K562 (cell line): ENCODE measurements around the gene IARS2. TPM values are rescaled to one million over a fixed set of nuclear protein-coding genes. Genes with fewer than 3 reads are reported as not detected.

Experiments
- CC2D1A ChIP-seq: fragments of 450-650 bp; IDR thresholded peaks from 2 replicates; pipeline ENCODE4 v1.6.1; 2017; ENCODE audit warnings: mild to moderate bottlenecking
- ELF1 ChIP-seq: fragments of 200-800 bp; sonication (Bioruptor generic); IDR thresholded peaks from 2 replicates; pipeline ENCODE4 v1.6.1; 2016; ENCODE audit warnings: missing genetic modification characterization, missing compliant biosample characterization
- EZH2 ChIP-seq: IDR thresholded peaks from 2 replicates; pipeline ENCODE4 v1.6.1; 2012; ENCODE audit warnings: low read depth, mild to moderate bottlenecking, inconsistent platforms, low read length, borderline replicate concordance
- GATAD2B ChIP-seq: fragments of 450-650 bp; IDR thresholded peaks from 2 replicates; pipeline ENCODE4 v1.6.1; 2017; ENCODE audit warnings: mild to moderate bottlenecking, borderline replicate concordance
- HMG20B ChIP-seq: fragments of 250-450 bp; sonication (Bioruptor Pico); IDR thresholded peaks from 2 replicates; pipeline ENCODE4 v1.5.0; 2021; ENCODE audit warnings: mild to moderate bottlenecking
- JUN ChIP-seq, 2 experiments: sonication (generic) in 1 of 2; formaldehyde crosslinking in 1 of 2; IDR thresholded peaks; 2 replicates each; pipeline versions ENCODE4 v1.6.1 to v1.8.0; 2012 to 2022; ENCODE audit warnings: borderline replicate concordance in 2 of 2, mild to moderate bottlenecking in 2 of 2, improper control_type of control experiment in 1 of 2, low read depth in 1 of 2, low read length in 1 of 2, missing genetic modification reagents in 1 of 2
- MIER1 ChIP-seq: fragments of 450-650 bp; IDR thresholded peaks from 2 replicates; pipeline ENCODE4 v1.6.1; 2016; ENCODE audit warnings: antibody characterized with exemption, mild to moderate bottlenecking, low read depth
- MXI1 ChIP-seq: IDR thresholded peaks from 2 replicates; pipeline ENCODE4 v1.6.1; 2011; ENCODE audit warnings: low read depth, mild to moderate bottlenecking, improper control_type of control experiment, low read length
- MYNN ChIP-seq, 2 experiments: sonication (generic); formaldehyde crosslinking in 1 of 2; IDR thresholded peaks; 2 replicates each; pipeline versions ENCODE4 v1.5.0 to v1.6.1; 2016 to 2020; ENCODE audit warnings: antibody characterized with exemption in 1 of 2, missing genetic modification reagents in 1 of 2
- PHB2 ChIP-seq: fragments of 450-650 bp; IDR thresholded peaks from 2 replicates; pipeline ENCODE4 v1.6.1; 2017; ENCODE audit warnings: low read depth
- TRIM24 ChIP-seq, 2 experiments: fragments of 450-650 bp; IDR thresholded peaks; 2 replicates each; pipeline ENCODE4 v1.6.1; 2016
- ZBED1 ChIP-seq: IDR thresholded peaks from 2 replicates; pipeline ENCODE4 v1.6.1; 2014
- ZFPM2 ChIP-seq: fragments of 250-450 bp; sonication (Bioruptor Pico); IDR thresholded peaks from 2 replicates; pipeline ENCODE4 v1.5.1; 2022; ENCODE audit warnings: mild to moderate bottlenecking
- ZNF354B ChIP-seq: fragments of 250-450 bp; sonication (Bioruptor Pico); IDR thresholded peaks from 2 replicates; pipeline ENCODE4 v1.4.0; 2020
- ZNF75A ChIP-seq: fragments of 450-650 bp; formaldehyde crosslinking; IDR thresholded peaks from 2 replicates; pipeline ENCODE4 v1.4.0; 2020; ENCODE audit warnings: mild to moderate bottlenecking
- ZNF764 ChIP-seq: fragments of 250-450 bp; sonication (Bioruptor Pico); IDR thresholded peaks from 2 replicates; pipeline ENCODE4 v1.4.0; 2020; ENCODE audit warnings: low read depth, mild to moderate bottlenecking, moderate library complexity
- polyA plus RNA-seq, 8 experiments: library from polyadenylated mRNA; depleted of rRNA in 4 of 8; stranded (reverse) in 5 of 8; unstranded in 3 of 8; fragments of >200 nt; fragmentation: Nextera tagmentation in 2 of 8; fragmentation: Illumina TruSeq in 1 of 8; extraction: Ambion mirVana in 2 of 8; extraction: Trizol in 1 of 8; gene quantifications; 2 replicates each; pipeline versions ENCODE4 v1.2.1 to v1.2.3, GENCODE V29; 2011 to 2014; ENCODE audit warnings: inconsistent platforms in 1 of 8, missing spikeins in 1 of 8
- total RNA-seq, 7 experiments: library from RNA; depleted of rRNA in 6 of 7; stranded (reverse); fragments of >200 nt in 6 of 7; fragmentation: Illumina TruSeq in 2 of 7; extraction: Trizol in 2 of 7; gene quantifications; 2 replicates each; pipeline versions ENCODE4 v1.2.1 to v1.2.3, GENCODE V29; 2011 to 2021; ENCODE audit warnings: low replicate concordance in 1 of 7
- TF ChIP-seq, protein P1 (sequence below): fragments of 250-450 bp; sonication (Bioruptor Pico); IDR thresholded peaks from 2 replicates; pipeline ENCODE4 v1.8.0; 2021; ENCODE audit warnings: borderline replicate concordance, mild to moderate bottlenecking, moderate library complexity; ENCODE audit not compliant: poor library complexity, severe bottlenecking
- TF ChIP-seq, protein P2 (sequence below): fragments of 450-650 bp; IDR thresholded peaks from 2 replicates; pipeline ENCODE4 v1.6.1; 2016; ENCODE audit warnings: borderline replicate concordance
- TF ChIP-seq, protein P3 (sequence below), 2 experiments: fragments of 200-800 bp in 1 of 2; sonication (Bioruptor generic) in 1 of 2; sonication (generic) in 1 of 2; formaldehyde crosslinking in 1 of 2; IDR thresholded peaks in 1 of 2; conservative IDR thresholded peaks in 1 of 2; 2 replicates each; pipeline versions ENCODE4 v1.5.0 to v1.6.1; 2016 to 2020; ENCODE audit warnings: missing compliant biosample characterization in 1 of 2, missing genetic modification characterization in 1 of 2, missing genetic modification reagents in 1 of 2
- TF ChIP-seq, protein P4 (sequence below): fragments of 450-650 bp; IDR thresholded peaks from 2 replicates; pipeline ENCODE4 v1.6.1; 2017; ENCODE audit warnings: mild to moderate bottlenecking, moderate library complexity
- TF ChIP-seq, protein P5 (sequence below): fragments of 200-400 bp; formaldehyde crosslinking; IDR thresholded peaks from 2 replicates; pipeline ENCODE4 v1.6.1; 2017; ENCODE audit warnings: mild to moderate bottlenecking, low read depth, low read length, moderate library complexity

Gene IARS2
- total and polyA plus RNA-seq, 9 of the 15 experiments (the other 6 are each of a cell fraction or from before 2014, with no cell fraction given), result 39.6 to 127 (median 93.8) TPM

DNA sequence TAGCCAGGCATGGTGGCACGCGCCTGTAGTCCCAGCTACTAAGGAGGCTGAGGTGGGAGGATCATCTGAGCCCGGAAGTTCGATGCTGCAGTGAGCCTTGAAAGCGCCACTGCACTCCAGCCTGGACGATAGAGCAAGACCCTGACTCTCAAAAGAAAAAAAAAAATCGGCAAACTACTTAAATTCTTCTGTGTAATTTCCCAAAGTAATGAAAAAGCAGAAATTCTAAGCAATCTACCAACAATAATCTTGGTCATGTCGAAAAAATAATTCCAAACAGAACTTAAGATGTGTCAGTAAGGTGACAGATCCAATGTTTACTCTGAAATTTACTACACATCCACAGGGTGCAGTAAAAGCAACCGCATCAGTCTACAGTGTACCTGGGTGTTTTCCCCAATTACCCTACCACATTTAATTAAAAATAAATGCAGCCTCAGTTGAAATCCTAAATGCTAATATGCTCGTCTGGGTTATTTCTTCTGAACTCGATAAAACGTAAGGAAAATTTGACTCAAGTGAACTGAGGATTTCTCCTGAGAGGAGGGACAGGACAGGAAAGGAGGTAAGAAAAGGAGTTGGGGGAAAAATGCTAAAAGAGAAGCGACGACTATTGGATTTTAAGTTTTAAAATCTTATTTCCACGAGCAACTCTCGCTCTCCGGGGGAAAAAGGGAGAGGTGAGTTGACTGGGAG lies 48.4 kb upstream of the IARS2 start (continued):
- TF ChIP-seq, protein P1, sequence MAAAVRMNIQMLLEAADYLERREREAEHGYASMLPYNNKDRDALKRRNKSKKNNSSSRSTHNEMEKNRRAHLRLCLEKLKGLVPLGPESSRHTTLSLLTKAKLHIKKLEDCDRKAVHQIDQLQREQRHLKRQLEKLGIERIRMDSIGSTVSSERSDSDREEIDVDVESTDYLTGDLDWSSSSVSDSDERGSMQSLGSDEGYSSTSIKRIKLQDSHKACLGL (CRISPR knock-in tag), result no peak
- TF ChIP-seq MIER1 (no peak), GATAD2B (no peak), HMG20B (CRISPR knock-in tag) (no peak), EZH2 (no peak), PHB2 (no peak), ZNF354B (CRISPR knock-in tag) (no peak), MXI1 (no peak), CC2D1A (peak; percentile 43; the same call in 1 of the 2 replicates), TRIM24 (IDR thresholded peaks at IDR 0.05) (peak in 1 of 2 experiments; percentile 38; a peak in 1 of 4 replicates), ZBED1 (no peak), ZNF764 (CRISPR knock-in tag) (no peak), MYNN (IDR thresholded peaks at IDR 0.05) (no peak), MYNN (CRISPR knock-in tag; IDR thresholded peaks at IDR 0.05) (no peak), ELF1 (tag) (peak; percentile 70), ZNF75A (CRISPR knock-in tag) (no peak), JUN (IDR thresholded peaks at IDR 0.05; ENCODE audit: borderline replicate concordance, low read depth, low read length) (no peak), JUN (CRISPR knock-in tag; IDR thresholded peaks at IDR 0.05; ENCODE audit: borderline replicate concordance) (0 out of 2 replicates have a peak, but pooled peaks have one; percentile 15), ZFPM2 (CRISPR knock-in tag) (no peak)
- TF ChIP-seq, protein P2, sequence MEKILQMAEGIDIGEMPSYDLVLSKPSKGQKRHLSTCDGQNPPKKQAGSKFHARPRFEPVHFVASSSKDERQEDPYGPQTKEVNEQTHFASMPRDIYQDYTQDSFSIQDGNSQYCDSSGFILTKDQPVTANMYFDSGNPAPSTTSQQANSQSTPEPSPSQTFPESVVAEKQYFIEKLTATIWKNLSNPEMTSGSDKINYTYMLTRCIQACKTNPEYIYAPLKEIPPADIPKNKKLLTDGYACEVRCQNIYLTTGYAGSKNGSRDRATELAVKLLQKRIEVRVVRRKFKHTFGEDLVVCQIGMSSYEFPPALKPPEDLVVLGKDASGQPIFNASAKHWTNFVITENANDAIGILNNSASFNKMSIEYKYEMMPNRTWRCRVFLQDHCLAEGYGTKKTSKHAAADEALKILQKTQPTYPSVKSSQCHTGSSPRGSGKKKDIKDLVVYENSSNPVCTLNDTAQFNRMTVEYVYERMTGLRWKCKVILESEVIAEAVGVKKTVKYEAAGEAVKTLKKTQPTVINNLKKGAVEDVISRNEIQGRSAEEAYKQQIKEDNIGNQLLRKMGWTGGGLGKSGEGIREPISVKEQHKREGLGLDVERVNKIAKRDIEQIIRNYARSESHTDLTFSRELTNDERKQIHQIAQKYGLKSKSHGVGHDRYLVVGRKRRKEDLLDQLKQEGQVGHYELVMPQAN, result peak; percentile 87
- TF ChIP-seq, protein P3, sequence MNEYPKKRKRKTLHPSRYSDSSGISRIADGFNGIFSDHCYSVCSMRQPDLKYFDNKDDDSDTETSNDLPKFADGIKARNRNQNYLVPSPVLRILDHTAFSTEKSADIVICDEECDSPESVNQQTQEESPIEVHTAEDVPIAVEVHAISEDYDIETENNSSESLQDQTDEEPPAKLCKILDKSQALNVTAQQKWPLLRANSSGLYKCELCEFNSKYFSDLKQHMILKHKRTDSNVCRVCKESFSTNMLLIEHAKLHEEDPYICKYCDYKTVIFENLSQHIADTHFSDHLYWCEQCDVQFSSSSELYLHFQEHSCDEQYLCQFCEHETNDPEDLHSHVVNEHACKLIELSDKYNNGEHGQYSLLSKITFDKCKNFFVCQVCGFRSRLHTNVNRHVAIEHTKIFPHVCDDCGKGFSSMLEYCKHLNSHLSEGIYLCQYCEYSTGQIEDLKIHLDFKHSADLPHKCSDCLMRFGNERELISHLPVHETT (CRISPR knock-in tag; conservative IDR thresholded peaks at IDR 0.05 in 1 of 2, IDR thresholded peaks at IDR 0.05 in 1 of 2), result no peak
- TF ChIP-seq, protein P4, sequence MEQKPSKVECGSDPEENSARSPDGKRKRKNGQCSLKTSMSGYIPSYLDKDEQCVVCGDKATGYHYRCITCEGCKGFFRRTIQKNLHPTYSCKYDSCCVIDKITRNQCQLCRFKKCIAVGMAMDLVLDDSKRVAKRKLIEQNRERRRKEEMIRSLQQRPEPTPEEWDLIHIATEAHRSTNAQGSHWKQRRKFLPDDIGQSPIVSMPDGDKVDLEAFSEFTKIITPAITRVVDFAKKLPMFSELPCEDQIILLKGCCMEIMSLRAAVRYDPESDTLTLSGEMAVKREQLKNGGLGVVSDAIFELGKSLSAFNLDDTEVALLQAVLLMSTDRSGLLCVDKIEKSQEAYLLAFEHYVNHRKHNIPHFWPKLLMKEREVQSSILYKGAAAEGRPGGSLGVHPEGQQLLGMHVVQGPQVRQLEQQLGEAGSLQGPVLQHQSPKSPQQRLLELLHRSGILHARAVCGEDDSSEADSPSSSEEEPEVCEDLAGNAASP, result no peak
- TF ChIP-seq, protein P5, sequence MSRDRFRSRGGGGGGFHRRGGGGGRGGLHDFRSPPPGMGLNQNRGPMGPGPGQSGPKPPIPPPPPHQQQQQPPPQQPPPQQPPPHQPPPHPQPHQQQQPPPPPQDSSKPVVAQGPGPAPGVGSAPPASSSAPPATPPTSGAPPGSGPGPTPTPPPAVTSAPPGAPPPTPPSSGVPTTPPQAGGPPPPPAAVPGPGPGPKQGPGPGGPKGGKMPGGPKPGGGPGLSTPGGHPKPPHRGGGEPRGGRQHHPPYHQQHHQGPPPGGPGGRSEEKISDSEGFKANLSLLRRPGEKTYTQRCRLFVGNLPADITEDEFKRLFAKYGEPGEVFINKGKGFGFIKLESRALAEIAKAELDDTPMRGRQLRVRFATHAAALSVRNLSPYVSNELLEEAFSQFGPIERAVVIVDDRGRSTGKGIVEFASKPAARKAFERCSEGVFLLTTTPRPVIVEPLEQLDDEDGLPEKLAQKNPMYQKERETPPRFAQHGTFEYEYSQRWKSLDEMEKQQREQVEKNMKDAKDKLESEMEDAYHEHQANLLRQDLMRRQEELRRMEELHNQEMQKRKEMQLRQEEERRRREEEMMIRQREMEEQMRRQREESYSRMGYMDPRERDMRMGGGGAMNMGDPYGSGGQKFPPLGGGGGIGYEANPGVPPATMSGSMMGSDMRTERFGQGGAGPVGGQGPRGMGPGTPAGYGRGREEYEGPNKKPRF, result no peak
